G401.6 (cell line): ENCODE data around the gene GSE1.

ENCODE experiments used
- FAIRE-seq: peaks from 2 replicates; lab custom pipeline; 2012; peaks lifted over from hg19 to GRCh38; lab: Jason Lieb, UNC

GSE1 gene

DNA sequence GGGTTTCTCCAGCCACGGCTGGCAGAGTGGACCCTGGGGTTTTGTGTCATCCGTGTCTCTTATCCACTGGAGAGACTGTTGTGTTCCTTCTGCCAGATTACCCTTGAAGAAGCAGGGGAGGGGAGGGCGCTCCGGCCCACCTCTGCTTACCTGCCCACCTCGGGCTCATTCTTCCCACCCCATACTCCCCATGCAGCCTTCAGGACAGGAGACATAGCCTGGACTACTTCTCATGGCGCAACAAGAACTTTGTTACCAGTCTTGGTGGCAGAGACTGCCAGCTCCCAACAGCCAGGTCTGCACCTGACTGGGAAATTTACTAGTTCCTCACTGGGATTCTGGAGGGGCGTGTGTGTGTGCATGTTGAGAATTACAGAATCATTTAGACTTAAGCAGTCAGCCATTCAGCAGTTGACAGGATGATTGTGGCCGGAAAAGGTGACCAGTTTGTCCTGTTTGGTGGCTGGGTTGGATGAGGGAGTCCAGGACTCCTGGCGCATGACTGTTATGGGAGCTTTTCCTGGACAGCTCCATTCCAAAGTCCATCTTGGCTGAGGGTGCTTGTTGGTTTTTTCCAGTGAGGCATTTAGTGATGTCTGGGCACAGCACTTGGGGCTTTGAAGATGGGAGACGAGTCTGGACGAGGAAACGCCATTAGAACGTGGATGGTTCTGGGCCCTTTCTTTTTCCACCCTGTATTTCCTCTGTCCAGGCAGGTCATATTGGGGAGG, 8.7 kb downstream of the GSE1 start:
- FAIRE-seq, result no peak

DNA sequence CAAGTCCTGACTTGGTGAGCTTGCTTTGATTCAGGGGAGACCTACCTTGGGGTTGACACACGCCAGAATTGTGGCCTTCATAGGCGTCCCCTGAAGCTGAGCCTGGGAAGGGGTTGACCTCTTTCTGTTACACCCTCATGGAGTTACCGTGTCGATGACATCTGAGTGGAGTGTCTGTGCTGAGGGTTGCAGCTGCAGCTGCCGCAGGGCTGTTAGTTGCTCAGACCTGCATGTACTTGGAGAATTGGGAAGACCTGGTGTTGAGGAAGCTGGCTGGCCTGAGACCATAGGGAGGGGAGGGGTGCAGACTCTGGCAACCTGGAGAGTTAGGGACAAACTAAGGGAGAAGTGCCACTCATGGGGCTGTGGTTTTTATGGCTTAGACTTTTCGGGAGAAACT, 9.6 kb downstream of the GSE1 start:
- no peak for FAIRE-seq

DNA sequence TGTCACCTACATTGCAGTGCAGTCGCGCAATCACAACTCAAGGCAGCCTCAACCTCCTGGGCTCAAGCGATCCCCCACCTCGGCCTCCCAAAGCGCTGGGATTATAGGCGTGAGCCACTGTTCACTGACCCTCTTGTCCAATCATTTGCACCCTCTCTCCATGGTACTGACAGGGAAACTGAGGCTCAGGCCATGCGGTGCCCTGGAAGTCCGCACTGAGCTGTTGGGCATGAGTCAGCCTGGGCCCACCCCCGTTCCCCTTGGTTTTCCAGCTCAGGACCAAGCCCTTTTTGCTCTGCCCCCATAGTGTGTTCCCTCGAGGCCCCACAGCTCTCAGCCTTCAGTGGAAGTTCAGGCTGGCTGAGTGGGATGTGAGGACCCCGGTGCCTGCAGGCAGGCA, 10.1 kb downstream of the GSE1 start:
- no peak for FAIRE-seq

DNA sequence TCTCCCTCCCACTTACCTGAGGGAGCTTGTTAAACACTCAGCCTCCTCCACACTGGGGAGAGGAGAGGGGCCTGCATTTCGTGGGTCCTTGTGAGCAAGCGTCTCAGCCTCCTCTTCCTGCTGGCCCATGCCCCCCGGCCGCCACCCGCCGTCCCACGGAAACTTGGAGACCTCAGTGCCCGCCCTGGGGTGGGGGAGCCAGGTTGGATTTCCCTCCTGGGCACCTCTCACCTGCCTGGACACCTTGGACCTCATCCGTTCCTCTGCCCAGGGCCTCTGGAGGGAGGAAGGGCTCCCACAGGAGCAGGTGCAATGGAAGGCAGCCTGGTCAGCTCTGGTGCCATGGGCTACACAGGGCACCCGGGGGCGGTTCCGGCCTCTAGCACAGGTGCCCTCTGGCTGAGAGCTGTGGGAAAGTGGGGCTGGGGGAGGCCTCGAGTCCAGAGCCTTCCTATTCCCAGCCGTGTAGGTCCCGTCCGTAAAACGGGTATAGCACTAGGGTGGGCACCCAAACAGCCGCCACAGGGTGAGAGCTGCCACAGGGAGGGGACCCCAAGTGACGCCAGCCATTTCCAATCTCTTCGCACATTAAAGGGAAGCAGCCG, 11.0 kb downstream of the GSE1 start:
- no peak for FAIRE-seq

DNA sequence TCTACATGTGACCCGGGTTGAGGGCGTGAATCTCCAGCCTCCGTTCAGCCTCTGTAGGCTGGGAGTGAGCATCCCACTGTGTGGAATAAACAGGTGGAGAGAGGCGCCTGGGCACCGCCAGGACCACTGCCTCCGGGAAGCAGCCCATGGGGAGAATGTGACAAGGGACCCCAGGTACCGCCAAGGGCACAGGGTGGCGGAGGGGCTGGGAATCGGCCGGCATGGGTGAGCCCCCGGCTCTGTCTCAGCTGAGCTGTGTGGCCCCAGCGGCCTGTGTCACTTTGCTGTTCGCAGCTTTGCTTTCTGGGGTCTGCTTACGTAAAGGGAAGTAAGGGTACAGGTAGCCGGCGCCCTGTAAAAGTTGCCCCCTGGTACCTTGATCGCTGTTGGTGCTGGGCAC, 11.5 kb downstream of the GSE1 start:
- FAIRE-seq, result no peak

DNA sequence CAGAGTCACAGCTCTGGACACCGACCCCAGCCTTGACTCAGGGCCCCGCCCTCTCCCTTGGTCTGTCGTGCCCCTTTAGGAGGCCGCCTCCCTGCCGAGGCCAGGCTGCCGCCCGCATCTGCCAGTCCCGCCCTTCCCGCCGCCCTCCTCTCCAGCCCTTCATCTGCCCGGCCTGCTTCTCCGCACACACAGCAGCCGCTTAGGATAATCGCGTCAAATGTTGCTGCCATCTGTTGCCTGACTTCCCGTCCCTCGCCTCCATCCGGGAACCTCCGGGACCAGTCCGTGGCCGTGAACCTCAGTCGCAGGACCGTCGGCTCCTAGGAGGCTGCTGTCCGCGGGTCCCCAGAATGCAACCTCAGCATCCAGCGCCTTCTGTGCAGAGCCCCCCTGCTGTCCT, 11.9 kb downstream of the GSE1 start:
- FAIRE-seq, result no peak

DNA sequence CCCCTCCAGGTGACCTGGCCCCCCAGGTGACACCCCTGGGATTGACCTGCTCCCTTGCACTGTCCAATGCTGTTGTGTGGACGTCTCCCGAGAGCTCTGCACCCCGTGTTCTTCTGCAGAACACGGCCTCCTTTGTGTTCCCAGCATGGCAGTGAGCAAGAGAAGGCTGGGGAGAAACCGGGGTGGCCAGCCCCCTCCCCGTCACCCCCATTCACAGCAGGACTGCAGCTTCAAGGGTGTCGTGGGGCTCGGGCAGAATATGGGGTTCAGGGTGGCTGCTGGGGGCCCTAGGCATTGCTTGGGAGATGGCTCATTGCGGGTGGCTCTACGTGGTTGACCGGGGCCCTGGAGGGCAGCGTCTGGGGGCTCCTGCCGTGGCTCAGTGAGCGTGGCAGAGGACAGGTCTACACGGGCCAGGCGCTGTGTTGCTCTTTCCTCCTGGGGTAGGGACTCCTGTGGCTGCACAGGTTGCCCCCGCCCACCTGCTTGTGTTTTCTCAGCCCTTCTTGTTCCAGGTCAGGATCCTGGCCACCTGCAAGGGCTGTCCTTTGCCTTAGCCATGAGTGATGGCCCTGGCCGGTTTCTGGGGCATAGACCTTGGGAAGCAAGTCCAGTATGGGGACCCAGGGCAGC, 12.5 kb downstream of the GSE1 start:
- no peak for FAIRE-seq

DNA sequence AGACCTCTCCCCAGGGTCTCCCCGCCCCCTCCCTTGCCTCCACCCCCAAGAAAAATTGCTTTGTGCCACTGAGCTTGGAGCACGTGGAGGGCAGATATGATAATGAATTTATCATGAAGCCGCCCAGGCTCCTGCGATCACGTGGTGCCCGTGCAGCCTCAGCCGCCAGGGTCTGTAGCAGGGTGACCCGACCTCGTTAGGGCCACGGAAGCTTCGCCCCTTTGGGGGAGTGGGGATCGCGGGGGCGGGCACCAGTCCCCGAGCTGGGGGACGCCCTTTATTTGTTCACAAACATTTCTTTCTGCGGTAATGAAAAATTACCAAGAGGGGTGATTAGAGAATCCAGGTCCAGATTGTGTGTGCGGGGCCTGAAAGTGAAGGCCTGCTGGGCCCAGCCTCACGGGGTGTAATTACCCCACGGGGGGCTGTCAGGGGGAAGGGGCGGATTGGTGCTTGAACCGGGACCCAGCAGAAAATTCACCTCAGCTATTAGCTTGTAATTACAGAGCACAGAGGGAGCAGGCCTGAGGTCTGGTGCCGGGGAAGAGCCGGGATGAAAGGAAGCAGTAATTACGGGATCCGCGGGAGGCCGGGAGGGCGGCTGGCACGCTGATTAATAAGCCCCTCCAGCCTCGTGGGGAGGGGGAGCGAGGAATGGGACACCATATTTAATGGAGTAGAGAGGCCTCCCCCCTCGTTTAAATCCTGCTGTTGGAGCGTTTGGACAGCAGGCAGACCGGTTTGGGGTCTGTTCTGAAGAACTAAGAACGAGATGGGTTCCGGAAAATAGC, 13.3 kb downstream of the GSE1 start:
- no peak for FAIRE-seq

DNA sequence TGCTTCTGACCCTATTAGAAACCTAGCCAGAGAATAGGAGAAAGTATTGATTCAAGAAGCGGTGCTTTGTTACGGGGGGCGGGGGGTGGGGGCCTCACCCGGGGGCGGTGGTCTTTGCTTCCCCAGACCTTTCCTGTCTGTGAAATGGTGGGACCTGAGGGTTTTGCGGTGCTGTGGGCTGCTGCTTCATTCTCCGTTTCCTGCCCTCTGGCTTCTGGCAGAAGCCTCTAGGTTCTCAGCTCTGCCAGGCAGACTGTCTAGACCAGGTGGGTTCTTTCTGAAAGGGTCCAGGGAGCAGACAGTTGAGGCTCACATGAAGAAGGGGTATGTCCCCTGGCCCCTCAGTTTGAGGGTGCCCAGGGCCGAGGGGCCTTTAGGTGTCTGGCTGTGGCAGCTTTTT, 14.0 kb downstream of the GSE1 start:
- no peak for FAIRE-seq

DNA sequence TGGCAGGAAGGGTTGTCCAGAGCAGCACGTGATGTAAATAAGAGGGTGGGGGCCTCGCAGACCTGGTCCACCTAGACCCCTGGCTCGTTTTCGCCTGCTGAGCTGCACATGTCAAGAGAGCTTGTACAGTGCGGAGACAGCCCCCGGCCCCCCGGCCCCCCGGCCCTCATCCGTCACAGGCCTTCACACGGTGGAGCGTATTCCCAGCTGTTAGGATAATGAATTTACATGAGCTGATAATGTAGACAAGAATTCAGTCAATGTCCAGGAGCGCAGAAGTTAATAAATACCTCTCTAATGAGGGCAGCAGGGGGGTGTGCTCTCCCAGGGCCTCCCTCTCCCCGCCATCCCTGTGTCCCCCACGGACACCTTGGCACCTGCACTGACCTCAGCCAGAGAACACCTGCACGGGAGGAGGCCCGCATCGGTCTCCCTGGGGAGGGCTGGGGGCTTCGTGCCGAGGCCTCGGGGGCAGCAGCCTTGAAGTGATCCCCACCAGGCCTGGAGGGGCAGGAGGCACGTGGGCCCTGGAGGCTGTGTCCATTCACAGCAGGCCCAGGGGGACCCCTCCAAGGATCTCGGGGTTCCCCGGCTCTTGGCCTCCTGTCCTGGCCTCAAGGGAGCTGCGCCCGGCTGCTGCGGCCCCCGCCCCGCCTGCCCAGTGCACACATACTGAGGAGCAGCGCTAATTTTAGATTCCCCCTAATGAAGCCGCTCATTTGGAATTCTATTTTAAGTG, 14.6 kb downstream of the GSE1 start:
- FAIRE-seq, result no peak

DNA sequence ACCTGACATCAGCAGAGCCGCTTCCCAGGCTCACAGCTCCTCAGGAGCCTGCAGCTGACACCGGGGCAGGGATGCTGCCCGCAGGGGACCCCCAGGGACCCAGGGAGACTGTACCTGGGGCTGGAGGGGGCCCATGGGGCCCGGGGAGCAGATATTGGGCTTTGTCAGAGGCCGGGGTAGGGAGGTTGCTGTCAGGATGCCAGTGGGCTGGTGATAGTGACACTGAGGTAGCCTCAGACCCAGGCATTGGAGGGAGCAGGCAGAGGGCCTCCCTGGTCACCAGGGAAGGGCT, 15.1 kb downstream of the GSE1 start:
- FAIRE-seq, result no peak

DNA sequence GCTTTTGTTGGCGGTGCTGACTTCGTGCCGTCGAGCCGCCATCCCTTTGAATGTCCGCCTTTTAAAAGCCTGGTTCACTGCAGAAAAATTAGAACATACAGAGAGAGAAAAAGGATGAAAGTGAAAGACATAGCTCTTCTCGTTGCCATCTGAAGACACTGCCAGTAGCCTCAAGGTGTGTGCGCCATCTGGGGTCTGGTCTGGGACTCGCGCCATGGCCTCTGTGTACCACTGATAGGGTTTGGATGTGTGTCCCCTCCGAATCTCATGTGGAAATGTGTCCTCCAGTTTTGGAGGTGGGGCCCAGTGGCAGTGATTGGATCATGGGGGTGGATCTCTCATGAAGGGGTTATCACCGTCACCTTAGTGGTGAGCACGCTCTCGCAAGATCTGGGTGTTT, 15.5 kb downstream of the GSE1 start:
- no peak for FAIRE-seq

DNA sequence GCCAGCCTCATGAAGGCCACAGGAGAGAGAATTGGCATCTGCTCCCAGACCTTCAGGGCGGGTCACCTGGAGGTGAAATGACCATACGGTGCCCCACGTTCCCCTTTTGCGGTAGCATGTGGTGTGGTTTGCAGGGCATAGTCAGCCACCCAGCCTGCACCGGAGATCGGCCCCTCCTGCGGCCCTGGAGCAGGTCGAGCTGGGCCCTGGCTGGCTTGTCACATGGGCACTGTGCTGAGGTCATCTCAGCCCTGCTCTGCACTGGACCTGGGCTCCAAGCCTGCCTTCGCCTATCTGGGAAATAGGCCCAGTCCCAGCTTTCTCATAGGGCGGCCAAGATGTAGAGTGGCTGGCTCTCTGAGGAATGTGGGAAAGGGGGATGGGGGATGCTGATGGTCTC, 16.2 kb downstream of the GSE1 start:
- FAIRE-seq, result no peak

DNA sequence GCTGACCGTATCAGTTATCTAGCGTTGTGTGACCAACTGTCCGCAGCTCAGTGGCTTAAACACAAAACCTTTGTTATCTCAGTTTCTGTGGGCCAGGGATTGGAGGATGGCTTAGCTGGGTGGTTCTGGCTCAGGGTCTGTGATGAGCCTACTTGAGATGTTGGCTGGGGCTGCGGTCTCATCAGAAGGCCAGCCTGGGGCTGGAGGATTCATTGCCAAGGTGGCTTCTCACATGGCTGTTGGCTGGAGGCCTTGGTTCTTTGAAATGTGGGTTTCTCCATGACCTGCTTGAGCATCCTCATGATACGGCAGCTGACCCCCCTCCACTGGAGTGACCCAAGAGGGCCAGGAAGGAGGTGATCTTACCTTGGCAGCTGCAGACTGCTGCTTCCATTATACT, 16.7 kb downstream of the GSE1 start:
- FAIRE-seq, result no peak

DNA sequence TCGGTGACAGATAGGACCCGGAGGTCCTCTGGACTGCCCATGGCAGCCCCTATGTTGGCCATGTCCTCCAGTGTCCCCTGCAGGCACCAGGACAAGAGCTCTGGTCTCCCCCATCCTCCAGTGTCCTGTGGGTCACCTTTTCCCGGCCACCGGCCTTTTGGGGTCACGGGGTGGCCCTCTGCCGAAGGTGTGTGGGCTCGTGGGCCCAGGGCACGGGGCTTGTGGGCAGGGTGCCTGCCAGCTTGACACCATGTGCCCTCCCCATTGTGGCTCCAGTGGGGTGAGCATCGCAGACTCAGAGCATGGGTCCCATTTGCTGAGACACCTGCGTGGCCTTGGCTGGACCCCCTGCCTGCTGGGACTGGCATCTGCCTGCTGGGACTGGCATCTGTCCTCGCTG, 18.1 kb downstream of the GSE1 start:
- FAIRE-seq, result no peak

DNA sequence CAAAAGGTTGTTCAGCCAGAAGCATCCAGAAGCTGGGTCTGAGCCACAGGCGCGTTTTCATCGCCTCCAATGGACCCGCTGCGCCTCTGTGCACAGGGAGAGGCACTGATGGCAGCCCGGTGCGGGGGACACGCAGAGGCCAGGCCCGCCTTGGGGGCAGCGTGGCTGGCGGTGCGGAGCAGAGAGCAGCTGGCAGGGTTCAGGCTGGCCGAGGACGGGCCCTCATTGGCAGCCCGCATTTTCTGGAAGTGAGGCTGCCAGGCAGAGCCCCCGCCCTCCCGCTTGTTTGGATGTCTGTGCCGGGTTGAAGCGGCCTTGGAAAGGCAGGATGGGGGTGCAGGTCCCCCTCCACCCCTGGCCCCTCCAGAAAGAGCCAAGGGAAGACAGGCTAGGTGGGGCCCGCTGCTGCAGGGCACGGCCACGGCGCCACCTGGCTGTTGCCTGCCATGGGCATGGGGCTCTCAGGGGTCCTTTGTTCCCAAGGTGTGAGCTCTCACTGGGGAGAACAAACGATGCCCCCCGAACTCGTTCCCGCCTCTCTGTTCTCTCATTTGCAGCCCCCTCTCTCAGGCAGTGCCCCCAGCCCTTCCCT, 18.8 kb downstream of the GSE1 start:
- no peak for FAIRE-seq

DNA sequence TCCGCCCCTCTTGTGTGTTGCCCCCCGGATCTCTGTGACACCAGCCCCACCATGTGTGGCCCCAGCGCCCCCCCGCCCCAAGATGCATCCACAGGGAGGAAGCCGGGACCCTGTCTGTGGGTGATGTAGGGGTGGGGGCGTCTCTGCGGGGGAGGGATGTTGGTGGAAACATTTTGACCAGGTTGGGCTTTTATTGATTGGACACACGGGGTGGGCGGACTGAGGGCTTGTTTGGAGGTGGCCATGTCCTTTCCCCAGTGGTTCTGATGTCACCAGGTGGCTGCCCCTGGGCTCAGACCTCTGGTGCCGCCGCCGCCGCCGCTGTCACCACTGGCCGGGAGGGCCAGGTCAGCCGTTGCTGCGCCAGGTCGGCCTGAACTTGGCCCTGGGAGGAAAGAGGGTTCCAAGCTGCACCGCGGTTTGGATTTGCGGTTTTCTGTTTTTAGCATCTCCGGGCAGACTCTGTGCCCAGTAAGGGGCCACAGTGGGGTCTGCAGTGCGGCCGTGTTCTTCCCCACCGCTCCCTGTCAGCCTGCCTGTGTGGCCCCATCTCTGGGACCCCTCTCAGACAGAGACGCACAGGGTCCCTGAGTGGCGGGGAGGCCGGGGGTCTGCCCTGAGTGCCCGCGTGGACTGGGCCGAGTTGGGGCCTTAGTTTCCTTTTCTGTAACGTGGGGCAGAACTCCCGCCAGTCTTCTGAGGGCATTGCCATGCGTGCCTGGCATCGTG, 19.8 kb downstream of the GSE1 start:
- no peak for FAIRE-seq

DNA sequence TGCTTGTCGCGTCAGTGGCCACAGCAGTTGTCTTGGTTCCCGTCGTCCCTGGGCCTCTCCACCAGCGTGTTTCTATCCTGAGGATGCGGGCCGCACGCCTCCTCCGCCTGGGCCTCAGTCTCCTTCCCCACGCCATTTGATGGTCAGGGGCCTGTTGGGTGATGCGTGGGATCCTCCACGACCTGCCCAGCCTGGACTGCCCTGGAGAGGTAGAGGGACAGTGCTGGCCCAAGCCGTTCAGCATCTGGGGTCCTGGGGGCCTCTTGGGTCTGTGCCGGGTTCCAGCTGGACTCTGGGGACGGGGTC, 20.3 kb downstream of the GSE1 start:
- no peak for FAIRE-seq

DNA sequence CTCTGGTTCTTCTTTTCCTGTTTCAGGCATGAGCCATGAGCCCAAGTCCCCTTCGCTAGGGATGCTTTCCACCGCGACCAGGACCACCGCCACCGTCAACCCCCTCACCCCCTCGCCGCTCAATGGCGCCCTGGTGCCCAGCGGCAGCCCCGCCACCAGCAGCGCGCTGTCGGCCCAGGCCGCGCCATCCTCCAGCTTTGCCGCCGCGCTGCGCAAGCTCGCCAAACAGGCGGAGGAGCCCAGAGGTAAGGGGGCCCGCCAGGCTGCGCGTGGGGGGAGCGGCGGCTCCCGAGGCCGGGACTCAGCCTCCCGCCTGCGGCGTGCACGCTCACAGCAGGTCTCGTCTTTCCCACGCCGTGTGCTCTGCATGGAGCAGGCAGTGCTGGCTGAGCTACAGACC, 20.8 kb downstream of the GSE1 start:
- FAIRE-seq, result no peak

DNA sequence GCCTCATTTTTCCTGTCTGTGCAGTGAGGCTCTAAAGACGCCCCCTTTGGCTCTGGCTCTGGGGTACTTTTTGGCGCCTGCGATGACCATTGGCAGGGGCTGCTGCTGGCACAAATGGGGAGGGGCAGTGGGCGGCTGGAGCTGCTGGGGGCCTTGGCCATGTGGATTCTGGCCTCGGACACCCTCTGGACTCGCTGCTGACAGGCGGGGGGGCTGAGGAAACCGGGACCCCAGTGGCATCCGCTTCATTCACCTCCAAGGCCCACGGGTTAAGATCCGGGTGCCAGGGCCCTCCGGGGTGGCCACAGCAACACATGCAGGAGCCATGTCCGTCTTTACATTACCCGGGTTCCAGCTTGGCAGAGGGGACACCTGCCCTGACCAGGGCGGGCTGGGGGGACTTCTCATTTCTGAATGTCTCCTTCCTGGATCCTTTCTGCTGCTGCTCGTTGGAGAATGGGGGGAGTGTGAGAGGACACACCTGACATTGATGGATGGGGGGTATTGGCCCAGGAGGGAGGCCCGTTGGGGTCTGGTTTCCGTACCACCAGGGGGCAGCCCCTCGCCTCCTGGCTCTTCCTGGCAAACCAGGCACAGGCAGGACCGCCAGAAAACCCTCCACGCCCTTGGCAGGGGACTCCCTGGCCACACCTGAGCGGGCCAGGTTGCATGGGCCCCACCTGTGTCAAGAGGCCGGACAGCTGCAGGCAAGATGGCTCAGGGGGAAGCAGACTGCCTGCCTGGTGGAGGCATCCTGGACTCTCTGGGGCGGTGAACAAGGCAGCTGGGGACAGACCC, 21.8 kb downstream of the GSE1 start:
- no peak for FAIRE-seq

DNA sequence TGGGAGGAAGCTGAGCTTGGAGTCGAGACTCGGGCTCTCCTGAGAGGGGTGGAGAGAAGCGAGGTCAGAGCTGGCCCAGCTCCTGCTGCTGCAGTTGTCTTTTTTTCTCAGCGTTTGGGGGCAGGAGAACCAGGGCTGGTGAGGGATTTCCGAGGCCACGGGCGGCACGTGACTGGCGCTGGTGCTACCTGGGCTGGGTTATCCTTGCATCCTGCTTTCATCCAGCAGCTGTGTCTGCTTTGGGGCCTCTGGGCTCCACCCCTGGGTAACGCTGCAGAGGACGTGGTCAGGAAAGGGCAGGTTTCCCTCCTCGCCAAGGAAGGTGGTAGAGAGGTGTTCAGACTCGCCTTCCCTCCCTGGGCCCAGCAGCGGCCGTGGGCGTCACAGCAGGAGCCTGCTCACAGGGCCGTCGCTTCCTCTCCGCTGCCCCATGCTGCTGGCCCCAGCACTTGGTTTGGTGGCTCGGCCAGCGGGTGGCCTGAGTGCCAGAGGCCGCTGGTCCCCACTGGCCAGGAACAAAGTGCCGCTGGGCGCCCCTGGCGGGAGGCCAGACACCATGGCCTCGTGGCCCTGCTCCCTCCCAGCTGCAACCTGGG, 22.5 kb downstream of the GSE1 start:
- FAIRE-seq, result no peak
